Bronchus fibroblast of lung (primary cell): Measurements from ENCODE around the gene OPA3. TPM values are rescaled to one million over a fixed set of nuclear protein-coding genes. Genes with fewer than 3 reads are reported as not detected.

Experiments
- total RNA-seq: library from RNA; depleted of rRNA; stranded (reverse); fragments of >200 nt; gene quantifications from 2 replicates; pipeline ENCODE4 v1.2.3, GENCODE V29; 2015

OPA3 gene
- 5.8 and 6.7 TPM in 2 replicates for total RNA-seq

DNA sequence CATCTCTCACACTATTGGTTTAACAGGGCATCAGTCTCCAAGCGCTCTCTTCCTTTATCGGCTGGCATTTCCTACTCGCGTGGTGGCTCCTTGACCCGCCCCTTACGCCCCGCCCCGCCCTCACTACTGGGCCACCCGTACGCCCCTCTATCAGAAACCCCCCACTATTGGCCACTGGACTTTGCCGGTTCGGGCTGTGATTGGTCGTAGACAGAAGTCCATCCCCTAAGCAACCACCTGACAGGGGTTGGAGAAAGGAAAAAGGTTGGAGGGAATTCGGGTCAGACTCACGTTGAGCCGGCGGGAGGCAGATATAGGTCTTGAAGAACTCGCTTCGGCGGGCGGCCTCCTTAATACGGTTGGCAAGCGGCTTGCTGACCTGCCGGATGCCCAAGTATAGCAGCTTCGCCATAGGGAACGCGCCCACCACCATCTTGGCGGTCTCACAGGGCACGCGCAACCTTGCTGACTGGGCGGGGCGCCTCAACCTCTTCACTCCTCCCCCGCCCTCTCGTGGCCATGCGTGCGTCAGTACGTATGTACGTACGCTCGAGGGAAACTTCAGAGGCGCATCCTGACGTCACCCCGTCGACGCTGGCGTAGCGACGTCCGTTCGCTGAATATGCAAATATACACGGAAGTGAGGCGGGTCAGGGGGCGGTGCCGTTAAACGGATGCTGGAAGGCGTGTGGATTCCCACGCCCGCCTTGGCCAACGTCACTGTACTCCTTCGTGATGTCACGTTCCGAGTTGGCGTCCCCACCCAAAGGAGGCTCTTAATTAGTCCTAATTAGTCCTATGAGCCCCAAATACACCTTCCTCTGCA, at the start of gene OPA3:
Gene OPA3 (minus strand): TSS at position 471 of the 826 bp plus-strand sequence. CDS start 38 bp downstream, at position 433.

GRCh38 chr19:45601524-45602374, 17.1 kb upstream of the OPA3 start, which contains the start of gene GPR4:
TSS of gene GPR4 (minus strand) at chr19:45602212. CDS start at chr19:45591866, 10,346 bp downstream.

DNA sequence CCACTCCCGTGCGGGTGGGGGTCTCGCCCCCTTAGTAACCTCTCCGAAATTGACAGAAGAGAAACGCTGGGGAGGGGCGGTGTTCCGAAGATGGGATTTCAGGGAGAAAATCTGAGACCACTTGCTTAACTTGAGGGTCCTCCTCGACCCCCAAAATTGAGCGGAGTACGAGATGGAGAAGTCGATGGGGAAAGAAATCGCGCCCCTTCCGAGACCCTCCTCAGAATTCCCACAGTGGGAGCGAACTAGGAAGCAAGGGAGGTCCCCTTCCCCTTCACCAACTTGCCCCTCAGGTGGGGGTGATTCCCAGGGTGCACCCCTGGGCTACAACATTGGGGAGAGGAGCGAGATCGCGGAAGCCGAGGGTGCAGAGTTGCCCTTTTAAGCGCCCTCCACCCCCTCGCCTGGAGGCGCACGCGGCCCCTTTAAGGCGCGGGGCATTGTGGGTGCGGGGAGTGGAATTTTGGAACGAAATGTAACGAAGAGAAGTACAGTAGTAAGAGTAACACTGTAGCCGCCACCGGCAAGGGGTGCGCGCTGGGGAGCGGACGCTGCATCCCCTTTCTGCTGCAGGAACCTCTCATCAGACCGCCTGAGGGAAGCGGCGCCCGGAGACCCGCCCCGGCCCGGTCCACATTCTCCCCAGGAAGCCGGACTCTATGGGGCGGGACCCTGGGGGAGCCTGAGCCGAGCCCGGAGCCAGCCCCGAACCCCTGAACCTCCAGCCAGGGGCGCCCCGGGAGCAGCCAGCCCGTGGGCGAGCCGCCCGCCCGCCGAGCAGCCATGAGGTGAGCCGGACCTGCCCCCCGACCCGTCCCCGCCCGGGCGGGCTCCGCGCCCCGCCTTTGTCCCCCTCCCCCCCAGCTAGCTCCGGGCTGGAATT, 77.4 kb downstream of the OPA3 start, which contains the start of gene VASP:
Gene VASP (plus strand): TSS at position 491 of the 883 bp plus-strand sequence. CDS start 293 bp downstream, at position 784.

GRCh38 chr19:45498411-45499195, 86.0 kb downstream of the OPA3 start, which contains the start of gene PPM1N:
TSS of gene PPM1N (plus strand) at chr19:45498443. CDS start at chr19:45498473, 30 bp downstream.

Other genes with a start within 250 kb of the OPA3 start
- 0.15 TPM in 1 of 2 replicates, not detected in the other for gene KLC3, start 244.1 kb downstream of the OPA3 start, total RNA-seq
- gene ERCC2, start 214.2 kb downstream of the OPA3 start, total RNA-seq, result 24.9 and 27.1 TPM in 2 replicates
- 2.7 and 3.3 TPM in 2 replicates for gene PPP1R13L, start 179.7 kb downstream of the OPA3 start, total RNA-seq
- gene POLR1G, start 178.2 kb downstream of the OPA3 start, total RNA-seq, result 7.9 and 9.6 TPM in 2 replicates
- 142 and 152 TPM in 2 replicates for gene ERCC1, start 160.9 kb downstream of the OPA3 start, total RNA-seq
- 2.5 and 3.0 TPM in 2 replicates for gene FOSB, start 116.8 kb downstream of the OPA3 start, total RNA-seq
- 15.3 and 17.7 TPM in 2 replicates for gene RTN2, start 87.8 kb downstream of the OPA3 start, total RNA-seq
- 0.84 and 0.89 TPM in 2 replicates for gene PPM1N, start 86.4 kb downstream of the OPA3 start, total RNA-seq
- gene VASP, start 77.3 kb downstream of the OPA3 start, total RNA-seq, result 93.5 and 101 TPM in 2 replicates
- under 0.01 and 0.17 TPM in 2 replicates for gene GPR4, start 17.4 kb upstream of the OPA3 start, total RNA-seq
- gene EML2, start 54.6 kb upstream of the OPA3 start, total RNA-seq, result 20.5 and 21.0 TPM in 2 replicates
- 0.50 TPM in 1 of 2 replicates, not detected in the other for gene GIPR, start 83.4 kb upstream of the OPA3 start, total RNA-seq
- 355 and 375 TPM in 2 replicates for gene SNRPD2, start 107.2 kb upstream of the OPA3 start, total RNA-seq
- 27.4 and 27.6 TPM in 2 replicates for gene QPCTL, start 107.9 kb upstream of the OPA3 start, total RNA-seq
- 8.0 and 8.1 TPM in 2 replicates for gene FBXO46, start 146.1 kb upstream of the OPA3 start, total RNA-seq
- gene MEIOSIN, start 148.6 kb upstream of the OPA3 start, total RNA-seq, result not detected in 2 replicates
- 12.6 and 15.3 TPM in 2 replicates for gene SIX5, start 184.4 kb upstream of the OPA3 start, total RNA-seq
- 16.0 and 17.1 TPM in 2 replicates for gene DMPK, start 197.7 kb upstream of the OPA3 start, total RNA-seq
- gene DMWD, start 208.0 kb upstream of the OPA3 start, total RNA-seq, result 24.2 and 28.2 TPM in 2 replicates
- not detected in 2 replicates for gene RSPH6A, start 230.5 kb upstream of the OPA3 start, total RNA-seq